Endothelial cell of umbilical vein (primary cell): Measurements from ENCODE around the gene RBMXL2. TPM values are rescaled to one million over a fixed set of nuclear protein-coding genes. Genes with fewer than 3 reads are reported as not detected.

Experiments used
- BruUV-seq: library from RNA; stranded (reverse); fragments of 400-500 nt; replicated peaks from 2 replicates; lab custom pipeline; 2021; lab: Mats Ljungman, UMichigan
- CTCF ChIA-PET: fragments of 300-600, 350-600 bp; sonication (Branson Sonifier 250); formaldehyde crosslinking; loops from one replicate; lab custom pipeline; 2021; ENCODE audit warnings: antibody characterized with exemption, inconsistent platforms; lab: Charles Lee
- POLR2A ChIA-PET: fragments of 300-600, 350-600 bp; sonication (Branson Sonifier 250); formaldehyde crosslinking; loops from one replicate; lab custom pipeline; 2021; ENCODE audit warnings: antibody characterized with exemption, inconsistent platforms; lab: Charles Lee
- DNase-seq: peaks from one replicate; pipeline ENCODE4 v3.0.0-alpha.2; 2011; ENCODE audit warnings: low read depth, low spot score
- FAIRE-seq: peaks from 2 replicates; lab custom pipeline; 2011; peaks lifted over from hg19 to GRCh38; lab: Jason Lieb, UNC
- H2AFZ ChIP-seq: 2 replicates; pipeline ENCODE4 v1.6.0; 2012; ENCODE audit warnings: low read depth, low read length, control low read depth, inconsistent platforms
- H3K27ac ChIP-seq: 2 replicates; pipeline ENCODE4 v1.5.1; 2011; ENCODE audit warnings: low read depth, mild to moderate bottlenecking, control low read depth, low read length, moderate library complexity; ENCODE audit not compliant: insufficient read depth
- H3K27me3 ChIP-seq, 2 experiments: 2 replicates each; pipeline versions ENCODE4 v1.6.0 to v1.6.1; 2011; ENCODE audit warnings: low read length in 2 of 2, mixed read lengths in 1 of 2; ENCODE audit not compliant: control insufficient read depth in 2 of 2, insufficient read depth in 2 of 2
- H3K36me3 ChIP-seq, 2 experiments: 2 replicates in 1 of 2; 3 replicates in 1 of 2; pipeline ENCODE4 v1.5.1; 2011; ENCODE audit warnings: low read length in 2 of 2, mild to moderate bottlenecking in 1 of 2, moderate library complexity in 1 of 2; ENCODE audit not compliant: control insufficient read depth in 2 of 2, insufficient read depth in 2 of 2; ENCODE audit errors: extremely low read depth in 1 of 2
- H3K4me1 ChIP-seq: 3 replicates; pipeline ENCODE4 v1.5.1; 2011; ENCODE audit warnings: mild to moderate bottlenecking, low read length; ENCODE audit not compliant: control insufficient read depth, insufficient read depth; ENCODE audit errors: extremely low read depth
- H3K4me2 ChIP-seq: 2 replicates; pipeline ENCODE4 v1.6.1; 2011; ENCODE audit warnings: low read length, control low read depth, mixed read lengths; ENCODE audit not compliant: insufficient read depth
- H3K4me3 ChIP-seq, 3 experiments: fragments of 200-600 bp in 1 of 3; sonication (generic), shearing (Covaris generic) in 1 of 3; replicated peaks in 1 of 3; 2 replicates each; pipeline ENCODE4 v1.5.1; 2011 to 2016; ENCODE audit warnings: control low read depth in 3 of 3, low read length in 3 of 3, mild to moderate bottlenecking in 2 of 3, inconsistent platforms in 1 of 3, low read depth in 1 of 3, moderate library complexity in 1 of 3; ENCODE audit not compliant: insufficient read depth in 1 of 3
- H3K79me2 ChIP-seq: 2 replicates; pipeline ENCODE4 v1.6.0; 2012; ENCODE audit warnings: low read length, inconsistent platforms; ENCODE audit not compliant: control insufficient read depth, insufficient read depth
- H3K9ac ChIP-seq: replicated peaks from 2 replicates; pipeline ENCODE3; 2011; ENCODE audit warnings: low read length, control low read depth; ENCODE audit not compliant: insufficient read depth; ENCODE audit errors: extremely low read depth
- H3K9me1 ChIP-seq: replicated peaks from 3 replicates; pipeline ENCODE4 v1.6.0; 2011; ENCODE audit warnings: mild to moderate bottlenecking, low read length; ENCODE audit not compliant: control insufficient read depth, insufficient read depth; ENCODE audit errors: extremely low read depth
- H3K9me3 ChIP-seq: replicated peaks from 2 replicates; pipeline ENCODE4 v1.5.1; 2012; ENCODE audit warnings: low read length, inconsistent platforms; ENCODE audit not compliant: control insufficient read depth, insufficient read depth
- H4K20me1 ChIP-seq: replicated peaks from 2 replicates; pipeline ENCODE3; 2011; ENCODE audit warnings: mild to moderate bottlenecking, low read length; ENCODE audit not compliant: control insufficient read depth, insufficient read depth; ENCODE audit errors: extremely low read depth
- CTCF ChIP-seq, 2 donors: IDR thresholded peaks; 1 replicate in 1 of 2; 2 replicates in 1 of 2; pipeline ENCODE4 v1.5.1; 2011; ENCODE audit warnings: low read length in 2 of 2, mild to moderate bottlenecking in 2 of 2, moderate library complexity in 2 of 2, control low read depth in 1 of 2, inconsistent platforms in 1 of 2, low read depth in 1 of 2; ENCODE audit not compliant: insufficient read depth in 1 of 2; ENCODE audit errors: extremely low read depth in 1 of 2
- FOS ChIP-seq: IDR thresholded peaks from 2 replicates; pipeline ENCODE4 v1.6.1; 2011; ENCODE audit warnings: mild to moderate bottlenecking, low read length, moderate library complexity, borderline replicate concordance; ENCODE audit not compliant: insufficient read depth
- GATA2 ChIP-seq: IDR thresholded peaks from 2 replicates; pipeline ENCODE4 v1.7.0; 2011; ENCODE audit warnings: low read depth, mild to moderate bottlenecking, moderate library complexity, mixed read lengths, low read length; ENCODE audit not compliant: insufficient read length, insufficient read depth
- JUN ChIP-seq: IDR thresholded peaks from 2 replicates; pipeline ENCODE4 v1.6.1; 2011; ENCODE audit warnings: borderline replicate concordance, low read depth; ENCODE audit not compliant: insufficient read length, insufficient read depth
- POLR2A ChIP-seq: IDR thresholded peaks from 2 replicates; pipeline ENCODE4 v1.6.1; 2012; ENCODE audit warnings: low read depth, mild to moderate bottlenecking, control low read depth, low read length
- POLR2AphosphoS5 ChIP-seq: IDR thresholded peaks from 2 replicates; pipeline ENCODE4 v1.6.1; 2012; ENCODE audit warnings: low read depth, mild to moderate bottlenecking, control low read depth, low read length, moderate library complexity; ENCODE audit not compliant: insufficient read depth
- dilution Hi-C: fragments of 300-500 bp; cut with MboI; formaldehyde crosslinking; loops from one replicate; pipeline ENCODE4 v1.15.0; 2019; ENCODE audit warnings: low sequenced_read_pairs; ENCODE audit not compliant: extremely low pct_ligation_motif_present
- intact Hi-C: fragments of 100-400 bp; cut with micrococcal nuclease; formaldehyde crosslinking; loops from one replicate; pipeline ENCODE4 v1.10.0; 2022
- polyA plus RNA-seq, 4 experiments: library from polyadenylated mRNA; depleted of rRNA in 3 of 4; stranded (reverse) in 3 of 4; unstranded in 1 of 4; fragments of >200 nt; gene quantifications; 2 replicates each; pipeline versions ENCODE4 v1.2.1 to v1.2.3, GENCODE V29; 2011 to 2012; ENCODE audit warnings: missing spikeins in 1 of 4
- total RNA-seq: library from RNA; stranded (reverse); gene quantifications from 2 replicates; pipeline ENCODE4 v1.2.3, GENCODE V29; 2021

RBMXL2 gene
- total and polyA plus RNA-seq, 2 donors (not counting 3 experiments of a cell fraction or from before 2014, with no cell fraction given), result 0.25 TPM; not detected in 1

- DNase-seq (no peak), FAIRE-seq (no peak)
- no TSS peak for BruUV-seq
- H3K79me2 ChIP-seq, result no peaks in the 10 kb centered on the region
- H3K27me3 ChIP-seq, result no peaks in the 10 kb centered on the region
- POLR2A ChIA-PET, result no interaction called here
- H2AFZ ChIP-seq, result no peak overlapping the region
- H3K9me1 ChIP-seq, result no peaks in the 10 kb centered on the region
- no peaks in the 10 kb centered on the region for H3K4me1 ChIP-seq
- intact Hi-C loops (no loop called here), dilution Hi-C loops (no loop called here)
- no peaks in the 10 kb centered on the region for H4K20me1 ChIP-seq
- H3K4me2 ChIP-seq, result no peak overlapping the region
- H3K27ac ChIP-seq, result no peak overlapping the region
- H3K36me3 ChIP-seq, result no peaks in the 10 kb centered on the region
- H3K9ac ChIP-seq, result no peak overlapping the region
- CTCF ChIA-PET, result no interaction called here
- no peak for TF ChIP-seq POLR2A
- TF ChIP-seq GATA2, result no peak
- no peak for TF ChIP-seq CTCF (IDR thresholded peaks at IDR 0.05; ENCODE audit: extremely low read depth in 1 of 2, insufficient read depth in 1 of 2, low read depth in 1 of 2, low read length in 2 of 2)
- no peak for TF ChIP-seq JUN
- TF ChIP-seq FOS, result no peak
- TF ChIP-seq POLR2AphosphoS5, result no peak
- no peak overlapping the region for H3K4me3 ChIP-seq
- H3K9me3 ChIP-seq, result no peaks in the 10 kb centered on the region
Measured at GRCh38 chr11:7072401-7073028, 16.3 kb upstream of the RBMXL2 start.
